Loucy (cell line): ENCODE data around the gene GFER.

Source experiments
- H2AFZ ChIP-seq: fragments of 200-600 bp; sonication (generic); 2 replicates; pipeline ENCODE4 v1.6.0; 2016; ENCODE audit warnings: antibody characterized with exemption, mild to moderate bottlenecking, low read length, moderate library complexity
- H3F3A ChIP-seq: fragments of 200-600 bp; 2 replicates; pipeline ENCODE4 v1.6.0; 2016; ENCODE audit warnings: antibody characterized with exemption, low read depth, mild to moderate bottlenecking
- H3K27me3 ChIP-seq: fragments of 200-600 bp; sonication (generic); 2 replicates; pipeline ENCODE4 v1.6.1; 2014; ENCODE audit warnings: low read length, mild to moderate bottlenecking; ENCODE audit not compliant: insufficient read depth, poor library complexity, severe bottlenecking
- H3K36me3 ChIP-seq: fragments of 200-600 bp; sonication (generic); 2 replicates; pipeline ENCODE4 v1.6.1; 2016; ENCODE audit warnings: low read length; ENCODE audit not compliant: insufficient read depth
- H3K4me1 ChIP-seq: fragments of 200-600 bp; sonication (generic); 2 replicates; pipeline ENCODE4 v1.5.1; 2014; ENCODE audit warnings: low read length, mild to moderate bottlenecking; ENCODE audit not compliant: insufficient read depth, poor library complexity, severe bottlenecking
- H3K4me2 ChIP-seq: fragments of 200-600 bp; sonication (generic); 2 replicates; pipeline ENCODE4 v1.6.0; 2014; ENCODE audit warnings: antibody characterized with exemption, low read length, low read depth, mild to moderate bottlenecking; ENCODE audit not compliant: poor library complexity, severe bottlenecking
- H3K4me3 ChIP-seq: fragments of 200-600 bp; sonication (generic); 2 replicates; pipeline ENCODE4 v1.5.1; 2014; ENCODE audit warnings: low read length, mild to moderate bottlenecking, mixed read lengths; ENCODE audit not compliant: poor library complexity, severe bottlenecking
- H3K79me2 ChIP-seq: fragments of 200-600 bp; sonication (generic); 2 replicates; pipeline ENCODE4 v1.6.1; 2014; ENCODE audit warnings: low read length; ENCODE audit not compliant: insufficient read depth
- H3K9ac ChIP-seq: fragments of 200-600 bp; sonication (generic); 2 replicates; pipeline ENCODE4 v1.6.0; 2014; ENCODE audit warnings: mild to moderate bottlenecking, low read depth, low read length, moderate library complexity; ENCODE audit not compliant: poor library complexity, severe bottlenecking
- H3K9me2 ChIP-seq: fragments of 200-600 bp; sonication (generic); replicated peaks from 2 replicates; pipeline ENCODE4 v1.6.1; 2016; ENCODE audit warnings: low read depth, low read length, mixed read lengths
- H3K9me3 ChIP-seq: fragments of 200-600 bp; sonication (generic); 2 replicates; pipeline ENCODE4 v1.6.1; 2014; ENCODE audit warnings: mild to moderate bottlenecking, antibody characterized with exemption, low read length, low read depth; ENCODE audit not compliant: insufficient read depth
- H4K20me1 ChIP-seq: fragments of 200-600 bp; sonication (generic); 2 replicates; pipeline ENCODE4 v1.6.0; 2014; ENCODE audit warnings: antibody characterized with exemption, low read length, mild to moderate bottlenecking; ENCODE audit not compliant: insufficient read depth, poor library complexity, severe bottlenecking
- EZH2phosphoT487 ChIP-seq: fragments of 200-600 bp; IDR thresholded peaks from 2 replicates; pipeline ENCODE4 v1.6.1; 2018; ENCODE audit warnings: antibody characterized with exemption, mild to moderate bottlenecking, moderate library complexity, borderline replicate concordance
- TF ChIP-seq, protein P1 (sequence below): fragments of 200-600 bp; sonication (generic); conservative IDR thresholded peaks from 2 replicates; pipeline ENCODE4 v1.5.1; 2014; ENCODE audit warnings: mild to moderate bottlenecking, antibody characterized with exemption, low read length

GFER gene

DNA sequence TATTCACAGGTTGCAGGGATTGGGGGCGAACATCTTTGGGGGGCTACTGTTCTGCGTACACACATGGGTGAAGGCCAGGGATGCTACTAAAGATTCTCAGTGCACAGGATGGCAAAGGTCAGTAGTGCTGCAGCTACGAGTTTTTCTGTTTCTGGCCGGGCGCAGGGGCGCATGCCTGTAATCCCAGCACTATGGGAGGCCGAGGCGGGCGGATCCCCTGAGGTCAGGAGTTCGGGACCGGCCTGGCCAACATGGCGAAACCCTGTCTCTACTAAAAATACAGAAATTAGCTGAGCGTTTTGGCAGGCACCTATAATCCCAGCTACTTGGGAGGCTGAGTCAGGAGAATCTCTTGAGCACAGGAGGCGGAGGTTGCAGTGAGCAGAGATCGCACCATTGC is 29.5 kb downstream of the GFER start:
- Histone ChIP-seq H3F3A (no peaks in the 10 kb centered on the region), H3K4me3 (no peak overlapping the region), H3K4me1 (peaks cover 7% of the 10 kb centered on the region), H4K20me1 (peaks cover 5% of the 10 kb centered on the region), H3K9me2 (no peaks in the 10 kb centered on the region), H2AFZ (no peak overlapping the region), H3K4me2 (no peak overlapping the region), H3K9me3 (no peaks in the 10 kb centered on the region), H3K27me3 (no peaks in the 10 kb centered on the region), H3K36me3 (no peaks in the 10 kb centered on the region), H3K9ac (no peak overlapping the region), H3K79me2 (peaks cover 8% of the 10 kb centered on the region)
- TF ChIP-seq, protein P1, sequence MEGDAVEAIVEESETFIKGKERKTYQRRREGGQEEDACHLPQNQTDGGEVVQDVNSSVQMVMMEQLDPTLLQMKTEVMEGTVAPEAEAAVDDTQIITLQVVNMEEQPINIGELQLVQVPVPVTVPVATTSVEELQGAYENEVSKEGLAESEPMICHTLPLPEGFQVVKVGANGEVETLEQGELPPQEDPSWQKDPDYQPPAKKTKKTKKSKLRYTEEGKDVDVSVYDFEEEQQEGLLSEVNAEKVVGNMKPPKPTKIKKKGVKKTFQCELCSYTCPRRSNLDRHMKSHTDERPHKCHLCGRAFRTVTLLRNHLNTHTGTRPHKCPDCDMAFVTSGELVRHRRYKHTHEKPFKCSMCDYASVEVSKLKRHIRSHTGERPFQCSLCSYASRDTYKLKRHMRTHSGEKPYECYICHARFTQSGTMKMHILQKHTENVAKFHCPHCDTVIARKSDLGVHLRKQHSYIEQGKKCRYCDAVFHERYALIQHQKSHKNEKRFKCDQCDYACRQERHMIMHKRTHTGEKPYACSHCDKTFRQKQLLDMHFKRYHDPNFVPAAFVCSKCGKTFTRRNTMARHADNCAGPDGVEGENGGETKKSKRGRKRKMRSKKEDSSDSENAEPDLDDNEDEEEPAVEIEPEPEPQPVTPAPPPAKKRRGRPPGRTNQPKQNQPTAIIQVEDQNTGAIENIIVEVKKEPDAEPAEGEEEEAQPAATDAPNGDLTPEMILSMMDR, result no peak
- TF ChIP-seq EZH2phosphoT487, result no peak

DNA sequence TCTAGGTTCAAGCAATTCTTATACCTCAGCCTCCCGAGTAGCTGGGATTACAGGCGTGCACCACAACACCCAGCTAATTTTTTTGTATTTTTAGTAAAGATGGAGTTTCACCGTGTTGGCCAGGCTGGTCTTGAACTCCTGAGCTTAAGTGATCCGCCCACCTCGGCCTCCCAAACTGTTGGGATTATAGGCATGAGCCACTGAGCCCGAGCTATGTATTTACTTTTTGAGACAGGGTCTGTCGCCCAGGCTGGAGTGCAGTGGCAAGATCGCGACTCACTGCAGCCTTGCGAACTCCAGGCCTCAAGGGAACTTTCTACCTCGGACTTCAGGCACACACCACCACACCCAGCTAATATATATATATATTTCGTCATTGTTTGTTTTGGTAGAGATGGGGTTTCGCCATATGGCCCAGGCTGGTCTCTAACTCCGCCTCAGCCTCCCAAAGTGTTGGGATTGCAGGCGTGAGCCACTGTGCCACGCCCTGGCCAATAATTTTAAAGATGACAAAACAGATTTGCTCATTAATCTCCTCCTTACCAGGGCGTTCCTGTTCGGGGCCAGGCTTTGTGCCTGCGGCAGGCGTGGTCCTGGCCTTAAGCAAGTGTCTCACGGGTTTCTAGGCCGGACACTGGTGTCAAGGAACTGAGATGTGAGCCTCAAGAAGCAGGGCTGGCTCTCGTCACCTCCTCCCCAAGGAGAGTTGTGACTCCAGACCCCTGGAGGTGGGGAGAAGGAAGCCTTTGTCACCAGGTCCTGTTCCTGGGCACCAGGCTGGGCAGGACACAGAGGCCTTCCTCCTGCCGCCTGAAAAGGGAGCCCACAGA is 31.3 kb downstream of the GFER start:
- Histone ChIP-seq H3F3A (no peaks in the 10 kb centered on the region), H3K79me2 (no peaks in the 10 kb centered on the region), H4K20me1 (no peaks in the 10 kb centered on the region), H3K4me3 (no peak overlapping the region), H3K36me3 (no peaks in the 10 kb centered on the region), H3K9me3 (no peaks in the 10 kb centered on the region), H3K4me2 (no peak overlapping the region), H3K9ac (no peak overlapping the region), H3K27me3 (no peaks in the 10 kb centered on the region), H2AFZ (no peak overlapping the region), H3K4me1 (peaks cover 2% of the 10 kb centered on the region), H3K9me2 (no peaks in the 10 kb centered on the region)
- TF ChIP-seq EZH2phosphoT487, result no peak
- TF ChIP-seq, protein P1, result no peak

DNA sequence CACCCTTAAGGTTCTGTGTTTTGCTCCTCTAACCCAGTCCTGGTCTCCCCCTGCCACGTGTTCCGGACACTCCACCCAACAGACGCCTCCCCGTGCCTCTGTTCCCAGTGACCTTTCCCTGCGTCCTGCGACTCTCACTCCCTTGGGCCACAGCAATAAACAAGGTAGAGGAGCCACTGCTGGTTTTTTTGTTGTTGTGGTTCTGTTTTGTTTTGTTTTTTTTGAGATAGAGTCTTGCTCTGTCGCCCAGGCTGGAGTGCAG is 31.9 kb downstream of the GFER start:
- TF ChIP-seq, protein P1, result no peak
- TF ChIP-seq EZH2phosphoT487, result no peak
- Histone ChIP-seq H3K4me2 (no peak overlapping the region), H3K9me3 (no peaks in the 10 kb centered on the region), H3F3A (no peaks in the 10 kb centered on the region), H3K27me3 (no peaks in the 10 kb centered on the region), H3K9ac (no peak overlapping the region), H3K4me1 (no peaks in the 10 kb centered on the region), H2AFZ (no peak overlapping the region), H4K20me1 (no peaks in the 10 kb centered on the region), H3K79me2 (no peaks in the 10 kb centered on the region), H3K4me3 (no peak overlapping the region), H3K9me2 (no peaks in the 10 kb centered on the region), H3K36me3 (no peaks in the 10 kb centered on the region)
